ENCODE data around the gene ZFTA.

DNA sequence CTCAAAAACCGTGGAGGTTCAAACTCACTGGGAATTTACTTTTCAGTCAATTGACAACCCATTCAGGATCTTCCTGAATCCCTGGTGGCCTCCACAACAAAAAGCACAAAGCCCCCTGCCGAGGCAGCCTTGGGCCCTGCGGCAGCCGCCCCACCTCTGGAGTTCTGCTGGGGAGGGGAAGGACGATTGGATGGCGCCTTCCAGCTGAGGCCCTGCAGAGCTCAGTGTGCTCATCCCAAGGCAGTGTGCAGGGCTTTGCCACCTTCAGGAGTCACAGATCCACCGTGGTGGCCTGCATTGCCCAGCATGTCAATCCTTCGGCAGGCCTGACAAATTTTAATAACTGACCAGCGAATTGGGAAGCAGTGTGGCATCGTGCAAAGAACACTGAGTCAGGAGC, 7.4 kb downstream of the ZFTA start:
- TF ChIP-seq, protein P1, sequence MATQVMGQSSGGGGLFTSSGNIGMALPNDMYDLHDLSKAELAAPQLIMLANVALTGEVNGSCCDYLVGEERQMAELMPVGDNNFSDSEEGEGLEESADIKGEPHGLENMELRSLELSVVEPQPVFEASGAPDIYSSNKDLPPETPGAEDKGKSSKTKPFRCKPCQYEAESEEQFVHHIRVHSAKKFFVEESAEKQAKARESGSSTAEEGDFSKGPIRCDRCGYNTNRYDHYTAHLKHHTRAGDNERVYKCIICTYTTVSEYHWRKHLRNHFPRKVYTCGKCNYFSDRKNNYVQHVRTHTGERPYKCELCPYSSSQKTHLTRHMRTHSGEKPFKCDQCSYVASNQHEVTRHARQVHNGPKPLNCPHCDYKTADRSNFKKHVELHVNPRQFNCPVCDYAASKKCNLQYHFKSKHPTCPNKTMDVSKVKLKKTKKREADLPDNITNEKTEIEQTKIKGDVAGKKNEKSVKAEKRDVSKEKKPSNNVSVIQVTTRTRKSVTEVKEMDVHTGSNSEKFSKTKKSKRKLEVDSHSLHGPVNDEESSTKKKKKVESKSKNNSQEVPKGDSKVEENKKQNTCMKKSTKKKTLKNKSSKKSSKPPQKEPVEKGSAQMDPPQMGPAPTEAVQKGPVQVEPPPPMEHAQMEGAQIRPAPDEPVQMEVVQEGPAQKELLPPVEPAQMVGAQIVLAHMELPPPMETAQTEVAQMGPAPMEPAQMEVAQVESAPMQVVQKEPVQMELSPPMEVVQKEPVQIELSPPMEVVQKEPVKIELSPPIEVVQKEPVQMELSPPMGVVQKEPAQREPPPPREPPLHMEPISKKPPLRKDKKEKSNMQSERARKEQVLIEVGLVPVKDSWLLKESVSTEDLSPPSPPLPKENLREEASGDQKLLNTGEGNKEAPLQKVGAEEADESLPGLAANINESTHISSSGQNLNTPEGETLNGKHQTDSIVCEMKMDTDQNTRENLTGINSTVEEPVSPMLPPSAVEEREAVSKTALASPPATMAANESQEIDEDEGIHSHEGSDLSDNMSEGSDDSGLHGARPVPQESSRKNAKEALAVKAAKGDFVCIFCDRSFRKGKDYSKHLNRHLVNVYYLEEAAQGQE (IDR thresholded peaks at IDR 0.05): no peak
- TF ChIP-seq, protein P2, sequence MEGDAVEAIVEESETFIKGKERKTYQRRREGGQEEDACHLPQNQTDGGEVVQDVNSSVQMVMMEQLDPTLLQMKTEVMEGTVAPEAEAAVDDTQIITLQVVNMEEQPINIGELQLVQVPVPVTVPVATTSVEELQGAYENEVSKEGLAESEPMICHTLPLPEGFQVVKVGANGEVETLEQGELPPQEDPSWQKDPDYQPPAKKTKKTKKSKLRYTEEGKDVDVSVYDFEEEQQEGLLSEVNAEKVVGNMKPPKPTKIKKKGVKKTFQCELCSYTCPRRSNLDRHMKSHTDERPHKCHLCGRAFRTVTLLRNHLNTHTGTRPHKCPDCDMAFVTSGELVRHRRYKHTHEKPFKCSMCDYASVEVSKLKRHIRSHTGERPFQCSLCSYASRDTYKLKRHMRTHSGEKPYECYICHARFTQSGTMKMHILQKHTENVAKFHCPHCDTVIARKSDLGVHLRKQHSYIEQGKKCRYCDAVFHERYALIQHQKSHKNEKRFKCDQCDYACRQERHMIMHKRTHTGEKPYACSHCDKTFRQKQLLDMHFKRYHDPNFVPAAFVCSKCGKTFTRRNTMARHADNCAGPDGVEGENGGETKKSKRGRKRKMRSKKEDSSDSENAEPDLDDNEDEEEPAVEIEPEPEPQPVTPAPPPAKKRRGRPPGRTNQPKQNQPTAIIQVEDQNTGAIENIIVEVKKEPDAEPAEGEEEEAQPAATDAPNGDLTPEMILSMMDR (IDR thresholded peaks at IDR 0.05; ENCODE audit: low read depth, low read length, missing input control): no peak
- TF ChIP-seq SP1 (IDR thresholded peaks at IDR 0.05) (no peak), FOXA1 (IDR thresholded peaks at IDR 0.05) (no peak), RAD21 (IDR thresholded peaks at IDR 0.05) (no peak), YY1 (IDR thresholded peaks at IDR 0.05) (no peak), TAF1 (conservative IDR thresholded peaks at IDR 0.05) (no peak), JUND (IDR thresholded peaks at IDR 0.05) (no peak), EGR1 (IDR thresholded peaks at IDR 0.05; ENCODE audit: low read depth in 2 of 2) (no peak), RXRA (IDR thresholded peaks at IDR 0.05) (no peak), GABPA (IDR thresholded peaks at IDR 0.05 in 1 of 2, conservative IDR thresholded peaks at IDR 0.05 in 1 of 2) (no peak)
- TF ChIP-seq, protein P3, sequence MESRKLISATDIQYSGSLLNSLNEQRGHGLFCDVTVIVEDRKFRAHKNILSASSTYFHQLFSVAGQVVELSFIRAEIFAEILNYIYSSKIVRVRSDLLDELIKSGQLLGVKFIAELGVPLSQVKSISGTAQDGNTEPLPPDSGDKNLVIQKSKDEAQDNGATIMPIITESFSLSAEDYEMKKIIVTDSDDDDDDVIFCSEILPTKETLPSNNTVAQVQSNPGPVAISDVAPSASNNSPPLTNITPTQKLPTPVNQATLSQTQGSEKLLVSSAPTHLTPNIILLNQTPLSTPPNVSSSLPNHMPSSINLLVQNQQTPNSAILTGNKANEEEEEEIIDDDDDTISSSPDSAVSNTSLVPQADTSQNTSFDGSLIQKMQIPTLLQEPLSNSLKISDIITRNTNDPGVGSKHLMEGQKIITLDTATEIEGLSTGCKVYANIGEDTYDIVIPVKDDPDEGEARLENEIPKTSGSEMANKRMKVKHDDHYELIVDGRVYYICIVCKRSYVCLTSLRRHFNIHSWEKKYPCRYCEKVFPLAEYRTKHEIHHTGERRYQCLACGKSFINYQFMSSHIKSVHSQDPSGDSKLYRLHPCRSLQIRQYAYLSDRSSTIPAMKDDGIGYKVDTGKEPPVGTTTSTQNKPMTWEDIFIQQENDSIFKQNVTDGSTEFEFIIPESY (IDR thresholded peaks at IDR 0.05): no peak
- TF ChIP-seq, protein P4, sequence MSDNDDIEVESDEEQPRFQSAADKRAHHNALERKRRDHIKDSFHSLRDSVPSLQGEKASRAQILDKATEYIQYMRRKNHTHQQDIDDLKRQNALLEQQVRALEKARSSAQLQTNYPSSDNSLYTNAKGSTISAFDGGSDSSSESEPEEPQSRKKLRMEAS (IDR thresholded peaks at IDR 0.05): no peak
- TF ChIP-seq, protein P5, sequence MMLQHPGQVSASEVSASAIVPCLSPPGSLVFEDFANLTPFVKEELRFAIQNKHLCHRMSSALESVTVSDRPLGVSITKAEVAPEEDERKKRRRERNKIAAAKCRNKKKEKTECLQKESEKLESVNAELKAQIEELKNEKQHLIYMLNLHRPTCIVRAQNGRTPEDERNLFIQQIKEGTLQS (IDR thresholded peaks at IDR 0.05): no peak
